LHCN-M2 (cell line): ENCODE results near the gene CRYZ. TPM values are rescaled to one million over a fixed set of nuclear protein-coding genes. Genes with fewer than 3 reads are reported as not detected.
A peak's percentile ranks its signal among the peaks of the same experiment; 100 is the strongest.

Experiments
- DNase-seq: peaks from one replicate; pipeline ENCODE4 v3.0.0-alpha.2; 2012; ENCODE audit warnings: low read depth
- total RNA-seq: library from RNA; depleted of rRNA; stranded (reverse); fragments of >200 nt; gene quantifications from 2 replicates; pipeline ENCODE4 v1.2.3, GENCODE V29; 2014

Gene CRYZ
- total RNA-seq, 1 experiment from 2014 or later = 84.6 TPM

GRCh38 chr1:74731399-74732052 lies 1.3 kb downstream of the CRYZ start:
- peak; percentile 5 for DNase-seq

DNA sequence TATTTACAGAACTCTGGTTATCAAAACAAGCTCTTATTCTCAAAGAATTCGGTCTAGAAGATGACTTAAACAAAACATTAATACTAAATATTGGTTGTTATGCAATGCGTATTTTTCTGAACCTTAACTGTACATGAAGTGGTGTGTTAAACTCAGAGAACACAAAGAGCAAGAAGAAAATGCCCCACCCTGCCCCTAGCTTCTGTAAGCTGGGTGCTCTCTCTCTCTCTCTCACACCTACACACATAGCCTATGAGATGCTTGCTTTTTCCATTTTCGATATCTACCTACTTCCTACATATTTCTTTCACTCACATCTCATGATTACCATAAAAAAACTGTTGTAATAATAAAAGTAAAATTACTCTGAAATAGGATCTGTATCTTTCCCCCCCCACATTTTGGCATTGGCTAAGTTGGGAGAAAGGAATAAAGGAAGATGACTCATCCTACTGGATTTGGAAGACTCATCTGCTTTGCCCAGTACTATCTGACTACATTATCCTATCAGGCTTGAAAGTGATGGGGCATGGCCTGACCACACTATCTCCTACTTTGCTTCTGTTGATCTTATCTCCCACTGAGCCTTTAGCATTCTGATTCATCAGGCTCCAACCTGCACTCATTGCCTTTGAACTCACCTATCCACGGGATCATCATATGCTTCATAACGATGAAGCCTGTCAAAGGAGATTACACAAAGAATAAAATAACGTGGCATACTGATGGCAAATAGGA lies 2.9 kb downstream of the CRYZ start:
- peak; percentile 71 for DNase-seq

GRCh38 chr1:74728736-74729135 lies 4.1 kb downstream of the CRYZ start:
- no peak for DNase-seq

DNA sequence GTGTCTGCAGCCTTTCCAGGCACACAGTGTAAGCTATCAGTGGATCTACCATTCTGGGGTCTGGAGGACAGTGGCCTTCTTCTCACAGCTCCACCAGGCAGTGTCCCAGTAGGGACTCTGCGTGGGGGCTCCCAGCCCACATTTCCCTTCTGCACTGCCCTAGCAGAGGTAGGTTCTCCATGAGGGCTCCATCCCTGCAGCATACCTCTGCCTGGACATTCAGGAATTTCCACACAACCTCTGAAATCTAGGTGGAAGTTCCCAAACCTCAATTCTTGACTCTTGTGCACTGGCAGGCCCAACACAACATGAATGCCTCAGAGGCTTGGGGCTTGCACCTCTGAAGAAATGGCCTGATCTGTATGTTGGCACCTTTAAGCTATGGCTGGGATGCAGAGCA lies 6.8 kb downstream of the CRYZ start:
- DNase-seq = no peak

- DNase-seq = no peak
Observed at GRCh38 chr1:74717626-74718025, 15.2 kb downstream of the CRYZ start.

DNA sequence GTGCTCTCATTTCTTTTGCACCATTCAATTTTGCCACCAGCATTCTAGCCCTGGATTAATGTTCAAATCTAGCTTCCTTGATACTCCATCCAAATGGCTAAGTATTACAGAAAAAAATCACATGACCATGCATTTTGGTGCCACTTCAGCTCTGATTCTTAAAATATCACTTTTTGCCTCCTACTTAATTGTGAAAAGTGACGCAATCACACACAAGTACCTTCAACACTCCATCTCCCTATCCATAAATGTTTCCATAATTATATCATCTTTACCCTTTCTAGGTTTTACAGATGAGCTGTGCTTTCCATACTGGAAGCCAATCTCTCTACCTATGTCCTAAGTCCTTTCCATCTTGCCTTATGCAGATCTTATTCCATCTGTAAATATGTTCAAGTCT lies 16.0 kb downstream of the CRYZ start:
- no peak for DNase-seq

DNA sequence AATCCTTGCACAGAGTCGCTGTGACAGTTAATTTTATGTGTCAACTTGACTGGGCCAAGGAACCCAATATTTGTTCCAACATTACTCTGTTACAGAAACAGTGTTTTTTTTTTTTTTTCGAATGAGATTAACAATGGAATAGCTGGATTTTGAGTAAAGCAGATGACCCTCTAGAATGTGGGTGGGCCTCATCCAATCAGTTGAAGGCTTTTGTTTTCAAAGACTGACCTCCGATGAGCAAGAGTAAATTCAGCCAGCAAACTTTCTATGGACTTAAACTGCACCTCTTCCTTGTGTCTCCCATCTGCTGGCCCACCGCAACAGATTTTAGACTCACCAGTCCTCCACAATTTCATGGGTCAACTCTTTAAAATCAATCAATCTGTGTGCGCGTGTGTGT lies 17.0 kb downstream of the CRYZ start:
- no peak for DNase-seq

GRCh38 chr1:74715236-74715502 lies 17.7 kb downstream of the CRYZ start:
- DNase-seq = no peak

DNA sequence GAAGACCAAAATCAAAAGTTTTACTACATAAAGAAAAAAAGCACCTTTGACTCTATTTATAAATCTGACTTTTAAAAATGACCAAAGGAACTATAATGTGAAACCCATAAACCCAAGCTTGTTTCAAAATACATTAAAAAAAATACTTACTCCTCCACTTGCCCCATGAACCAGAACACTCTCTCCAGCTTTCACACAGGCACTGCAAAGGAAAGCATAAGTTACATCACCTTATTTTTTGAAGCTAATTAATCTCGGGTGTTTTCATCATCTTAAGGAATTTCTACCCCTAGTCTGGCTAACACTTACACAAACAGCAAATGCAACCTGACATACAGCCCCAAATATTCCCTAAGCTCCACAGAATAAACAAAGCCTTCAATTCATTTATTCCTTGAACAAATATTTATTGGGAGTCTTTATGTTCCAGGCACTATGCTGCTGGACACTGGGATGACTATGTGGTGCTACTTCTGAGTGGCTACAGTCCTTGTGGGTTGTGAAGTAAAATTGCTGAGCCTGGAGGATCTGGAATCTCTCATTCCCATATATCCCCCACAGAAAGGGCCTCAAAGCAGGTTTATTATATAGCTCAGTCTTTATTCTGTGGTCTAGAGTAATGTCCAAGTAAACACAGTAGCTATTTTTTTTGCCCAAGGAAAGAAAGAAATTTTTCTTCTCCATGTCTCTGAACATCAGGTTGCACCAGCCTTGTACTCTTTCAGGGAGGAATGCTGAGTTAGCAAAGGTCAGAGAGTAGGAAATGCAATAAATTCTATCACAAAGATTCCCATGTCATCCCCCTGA lies 18.2 kb downstream of the CRYZ start:
- DNase-seq = no peak

DNA sequence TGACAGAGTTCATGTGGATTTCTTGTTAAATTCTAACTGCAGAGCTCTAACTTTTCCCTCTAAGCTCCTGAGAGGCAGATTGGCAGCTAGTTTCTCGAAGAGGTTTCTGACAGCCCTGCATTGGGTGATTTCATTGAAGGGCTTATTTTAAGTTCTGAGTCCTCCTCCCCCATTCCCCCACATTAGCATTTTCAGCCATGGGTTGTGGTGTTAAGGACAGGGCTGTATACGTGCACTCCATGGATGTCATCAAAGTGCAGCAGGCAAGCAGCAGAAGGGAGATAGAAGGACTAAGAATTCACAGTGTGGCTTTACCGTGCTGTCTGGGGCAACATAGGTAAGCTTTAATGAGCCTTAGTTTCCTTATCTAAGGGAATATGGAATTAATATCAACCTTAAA lies 19.0 kb downstream of the CRYZ start:
- DNase-seq = no peak

DNA sequence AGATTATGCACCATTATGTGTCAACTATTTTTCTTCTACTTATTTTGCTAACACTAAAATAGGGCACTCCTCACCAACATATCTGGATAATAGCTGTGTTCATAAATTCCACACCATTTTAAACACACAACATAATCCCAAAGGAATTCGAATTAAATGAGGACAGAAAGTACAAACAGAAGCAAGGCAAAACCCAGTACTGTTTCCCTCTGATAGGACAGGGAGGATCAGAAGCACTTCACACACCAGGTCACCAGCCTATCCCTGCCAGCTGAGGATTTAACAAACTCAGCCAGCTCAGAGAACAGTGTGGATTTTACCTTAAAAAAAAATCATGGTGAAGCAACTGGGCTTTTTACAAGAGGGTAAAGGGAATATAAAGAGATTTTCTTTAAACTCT lies 20.0 kb downstream of the CRYZ start:
- DNase-seq = no peak

GRCh38 chr1:74703386-74704182 lies 29.3 kb downstream of the CRYZ start:
- DNase-seq = no peak

DNA sequence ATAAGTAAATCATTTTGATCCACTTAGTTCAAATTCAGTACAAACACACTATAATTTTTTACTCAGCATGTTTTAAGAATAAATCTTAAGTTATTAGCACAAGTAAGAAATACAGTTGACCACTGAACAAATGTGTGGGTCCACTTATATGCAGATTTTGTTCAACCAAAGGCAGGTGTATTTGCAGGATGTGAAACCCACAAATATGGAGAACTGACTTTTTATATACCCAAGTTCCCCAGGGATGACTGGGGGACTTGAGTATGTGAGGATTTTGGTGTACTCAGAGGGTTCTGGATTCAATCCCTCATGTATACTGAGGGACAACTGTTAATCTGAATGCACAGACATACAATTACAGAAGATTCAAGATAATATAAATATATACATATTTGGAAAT lies 33.5 kb downstream of the CRYZ start:
- no peak for DNase-seq

DNA sequence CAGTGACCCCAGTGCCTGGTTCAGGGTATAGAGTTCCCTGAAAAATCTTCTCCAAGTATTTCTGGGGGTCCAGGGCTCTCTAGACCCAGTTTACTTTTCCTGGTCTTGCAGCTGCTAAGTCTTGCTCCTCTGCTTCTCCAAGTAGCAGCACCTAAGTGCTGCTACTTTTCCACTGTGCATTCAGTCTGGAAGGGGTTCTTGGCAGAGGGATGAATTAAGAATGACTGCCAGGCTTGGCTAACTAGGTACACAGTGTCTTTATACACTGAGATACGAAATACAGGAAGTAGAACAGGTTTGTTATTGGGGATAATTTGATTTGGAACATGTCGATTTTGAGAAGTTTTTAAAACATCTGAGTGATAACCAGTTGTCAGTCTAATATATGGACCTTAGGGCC lies 35.0 kb downstream of the CRYZ start:
- no peak for DNase-seq

DNA sequence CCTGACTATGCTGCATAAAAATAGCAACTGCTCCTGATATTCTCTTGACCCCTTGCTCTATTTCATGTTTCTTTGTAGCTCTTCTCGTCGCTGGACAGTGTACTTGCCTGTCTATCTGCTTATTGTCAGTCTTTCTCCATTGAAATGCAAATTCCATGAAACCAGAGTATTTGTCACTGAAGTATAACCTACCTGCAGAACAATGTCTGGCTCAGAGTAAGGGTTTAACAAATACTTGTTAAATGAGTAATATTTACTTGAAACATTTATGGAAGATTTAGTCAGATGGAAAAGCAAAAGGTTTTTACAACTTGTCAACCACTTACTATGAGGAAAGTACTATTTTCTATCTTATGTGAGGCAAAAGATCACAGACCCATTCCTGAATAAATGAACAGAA lies 39.4 kb downstream of the CRYZ start:
- DNase-seq = no peak

- no peak for DNase-seq
Observed at GRCh38 chr1:74690909-74691308, 41.9 kb downstream of the CRYZ start.

GRCh38 chr1:74690364-74690696 lies 42.5 kb downstream of the CRYZ start:
- no peak for DNase-seq

- peak; percentile 55 for DNase-seq
Observed at GRCh38 chr1:74689621-74690363, 43.1 kb downstream of the CRYZ start.

DNA sequence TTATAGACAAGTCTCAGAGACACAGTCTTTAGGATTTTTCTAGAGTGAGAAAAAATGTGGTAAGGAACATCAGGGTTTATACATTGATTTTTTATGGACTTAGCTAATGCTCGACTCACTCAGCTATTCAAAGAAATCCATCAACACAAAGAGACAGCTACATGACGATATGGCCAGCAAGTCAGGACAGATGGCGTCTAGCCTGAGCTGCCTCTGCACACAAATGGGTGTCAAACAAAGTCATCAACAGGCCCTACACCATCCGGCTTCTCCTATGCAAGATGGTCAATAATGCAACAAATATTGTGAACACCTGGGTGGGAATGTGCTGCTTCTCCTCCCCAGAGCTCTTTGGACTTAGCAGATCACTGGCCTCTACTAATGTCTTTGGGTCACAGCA lies 45.9 kb downstream of the CRYZ start:
- no peak for DNase-seq

GRCh38 chr1:74684301-74684700 lies 48.5 kb downstream of the CRYZ start:
- no peak for DNase-seq

DNA sequence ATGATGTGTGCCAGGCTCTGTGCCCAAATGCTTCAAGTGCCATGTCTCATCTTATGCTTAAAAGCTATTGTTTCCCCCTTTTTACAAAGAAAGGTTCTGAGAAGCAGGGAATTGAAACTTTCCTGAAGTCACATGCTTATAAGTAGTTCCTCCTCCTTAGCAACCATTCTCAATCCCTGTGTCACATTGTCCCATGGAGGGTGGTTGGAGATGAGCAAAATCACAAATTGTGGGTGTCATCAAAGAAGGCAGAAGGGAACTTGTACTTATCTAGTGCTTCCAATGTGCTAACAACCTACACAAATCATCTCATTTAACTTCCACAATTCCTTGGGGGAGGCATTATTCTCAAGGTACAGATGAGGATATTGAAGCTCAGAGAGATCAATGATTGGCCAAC lies 49.2 kb downstream of the CRYZ start:
- DNase-seq = no peak

DNA sequence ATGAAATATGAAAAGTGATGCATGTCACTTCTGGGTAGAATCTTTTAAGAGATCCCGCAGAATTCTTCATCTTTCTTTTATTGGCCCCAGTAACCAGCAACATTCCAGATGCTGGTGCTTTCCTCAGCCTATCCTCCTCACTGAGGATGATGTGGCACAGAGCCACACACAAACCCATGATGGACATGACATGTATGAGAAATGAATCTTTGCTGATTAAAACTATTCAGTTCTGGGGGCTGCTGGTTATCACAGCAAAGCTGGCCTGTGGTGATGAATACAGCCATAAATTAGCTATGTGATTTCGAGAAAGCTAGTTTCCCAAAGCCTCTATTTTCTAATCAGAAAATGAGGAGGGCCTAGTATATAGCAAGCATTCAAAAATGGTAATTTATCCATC lies 51.0 kb downstream of the CRYZ start:
- DNase-seq = no peak
